K562 (cell line): ENCODE data around the gene RBBP7. TPM values are rescaled to one million over a fixed set of nuclear protein-coding genes. Genes with fewer than 3 reads are reported as not detected.
"Not testable (repeated sequence)": the region's sequence is repeated elsewhere in the genome, so short reads cannot be mapped to it uniquely, and the experiment has no call there.

Source experiments
- ATAC-seq: fragments of 200-7000 bp; cut with Tn5 transposase; 3 replicates; pipeline ENCODE4 v1.9.1; 2020; ENCODE audit warnings: moderate library complexity
- BruUV-seq: library from RNA; stranded (reverse); fragments of 400-500 nt; replicated peaks from 2 replicates; lab custom pipeline; 2021; lab: Mats Ljungman, UMichigan
- CTCF ChIA-PET: fragments of 300-600 bp; formaldehyde crosslinking; extraction: SDS; loops from one replicate; lab custom pipeline; 2021; ENCODE audit warnings: low intra/inter-chr PET ratio; lab: Yijun Ruan, JAX
- POLR2A ChIA-PET: fragments of 300-600, 350-650 bp; sonication (Branson Sonifier 250); formaldehyde crosslinking; extraction: SDS; loops from one replicate; lab custom pipeline; 2021; ENCODE audit warnings: antibody characterized with exemption, inconsistent platforms; lab: Yijun Ruan, JAX
- DNase-seq, 4 experiments: peaks; one replicate each; pipeline versions ENCODE4 v3.0.0 to v3.0.0-alpha.2; 2011 to 2018; ENCODE audit warnings: low spot score in 3 of 4, mixed read lengths in 3 of 4; ENCODE audit errors: extremely low read depth in 1 of 4
- FAIRE-seq: peaks from 2 replicates; lab custom pipeline; 2011; peaks lifted over from hg19 to GRCh38; lab: Jason Lieb, UNC
- H2AFZ ChIP-seq: 2 replicates; pipeline ENCODE4 v1.6.0; 2011; ENCODE audit warnings: low read depth, low read length, control low read depth, inconsistent platforms
- H3K27ac ChIP-seq: fragments of 200-600 bp; 3 replicates; pipeline ENCODE4 v1.8.0; 2011; ENCODE audit warnings: low read depth, mild to moderate bottlenecking, control low read depth, inconsistent platforms, low read length, moderate library complexity, mixed read lengths; ENCODE audit errors: extremely low read depth
- H3K27me3 ChIP-seq, 2 experiments: fragments of 300-600 bp in 1 of 2; 2 replicates in 1 of 2; 3 replicates in 1 of 2; pipeline versions ENCODE4 v1.6.0 to v1.8.0; 2011; ENCODE audit warnings: inconsistent platforms in 2 of 2, low read length in 2 of 2, mild to moderate bottlenecking in 1 of 2, mixed read lengths in 1 of 2, moderate library complexity in 1 of 2; ENCODE audit not compliant: control insufficient read depth in 2 of 2, insufficient read depth in 2 of 2
- H3K36me3 ChIP-seq: fragments of 300-600 bp; 3 replicates; pipeline ENCODE4 v1.8.0; 2011; ENCODE audit warnings: mild to moderate bottlenecking, low read length, inconsistent platforms; ENCODE audit not compliant: control insufficient read depth, insufficient read depth
- H3K4me1 ChIP-seq, 2 experiments: fragments of 200-600 bp in 1 of 2; replicated peaks in 1 of 2; 2 replicates in 1 of 2; 3 replicates in 1 of 2; pipeline versions ENCODE4 v1.5.1 to v1.8.0; 2011; ENCODE audit warnings: inconsistent platforms in 2 of 2, low read length in 2 of 2, mild to moderate bottlenecking in 1 of 2, mixed read lengths in 1 of 2, moderate library complexity in 1 of 2; ENCODE audit not compliant: control insufficient read depth in 2 of 2, insufficient read depth in 2 of 2
- H3K4me2 ChIP-seq: 2 replicates; pipeline ENCODE4 v1.6.1; 2011; ENCODE audit warnings: low read length, control low read depth, inconsistent platforms, mixed read lengths; ENCODE audit not compliant: insufficient read depth
- H3K4me3 ChIP-seq: fragments of 200-600 bp; sonication (generic), shearing (Covaris generic); 2 replicates; pipeline ENCODE4 v1.5.1; 2016; ENCODE audit warnings: control low read depth, inconsistent platforms
- H3K79me2 ChIP-seq: fragments of 200-600 bp; 3 replicates; pipeline ENCODE4 v1.8.0; 2011; ENCODE audit warnings: low read length, inconsistent platforms; ENCODE audit not compliant: control insufficient read depth, insufficient read depth
- H3K9ac ChIP-seq, 2 experiments: 2 replicates each; pipeline versions ENCODE4 v1.6.0 to v1.6.1; 2011; ENCODE audit warnings: low read depth in 2 of 2, low read length in 2 of 2, control low read depth in 1 of 2, inconsistent platforms in 1 of 2, mild to moderate bottlenecking in 1 of 2, mixed read lengths in 1 of 2; ENCODE audit not compliant: insufficient read depth in 1 of 2
- H3K9me1 ChIP-seq: one replicate; pipeline ENCODE4 v1.6.0; 2011; ENCODE audit warnings: inconsistent platforms, mild to moderate bottlenecking, low read length, moderate library complexity; ENCODE audit not compliant: control insufficient read depth, insufficient read depth
- H3K9me3 ChIP-seq: replicated peaks from 2 replicates; pipeline ENCODE4 v1.5.1; 2011; ENCODE audit warnings: low read depth, low read length, inconsistent platforms; ENCODE audit not compliant: control insufficient read depth, insufficient read depth
- H4K20me1 ChIP-seq: replicated peaks from 2 replicates; pipeline ENCODE4 v1.6.1; 2011; ENCODE audit warnings: low read length, inconsistent platforms, mixed read lengths; ENCODE audit not compliant: control insufficient read depth, insufficient read depth
- ARID1B ChIP-seq: fragments of 450-650 bp; IDR thresholded peaks from 2 replicates; pipeline ENCODE4 v1.6.1; 2016; ENCODE audit warnings: antibody characterized with exemption, mild to moderate bottlenecking, inconsistent platforms
- C11orf30 ChIP-seq: fragments of 450-650 bp; IDR thresholded peaks from 2 replicates; pipeline ENCODE4 v1.6.1; 2016; ENCODE audit warnings: low read depth, mild to moderate bottlenecking
- DPF2 ChIP-seq: fragments of 450-650 bp; IDR thresholded peaks from 2 replicates; pipeline ENCODE4 v1.6.1; 2016
- EHMT2 ChIP-seq: fragments of 450-650 bp; IDR thresholded peaks from 2 replicates; pipeline ENCODE4 v1.6.1; 2018; ENCODE audit warnings: antibody characterized with exemption
- EP400 ChIP-seq: fragments of 450-650 bp; IDR thresholded peaks from 2 replicates; pipeline ENCODE4 v1.6.1; 2017; ENCODE audit warnings: antibody characterized with exemption, mild to moderate bottlenecking, moderate library complexity
- FOSL1 ChIP-seq: fragments of 200-800 bp; sonication (Bioruptor generic); conservative IDR thresholded peaks from 2 replicates; pipeline ENCODE4 v1.6.1; 2016; ENCODE audit warnings: missing genetic modification characterization, missing compliant biosample characterization
- JUN ChIP-seq, 2 experiments: sonication (generic) in 1 of 2; formaldehyde crosslinking in 1 of 2; IDR thresholded peaks; 2 replicates each; pipeline versions ENCODE4 v1.6.1 to v1.8.0; 2012 to 2022; ENCODE audit warnings: borderline replicate concordance in 2 of 2, mild to moderate bottlenecking in 2 of 2, improper control_type of control experiment in 1 of 2, low read depth in 1 of 2, low read length in 1 of 2, missing genetic modification reagents in 1 of 2
- JUND ChIP-seq, 2 experiments: IDR thresholded peaks; 2 replicates in 1 of 2; 3 replicates in 1 of 2; pipeline ENCODE4 v1.6.1; 2011; ENCODE audit warnings: borderline replicate concordance in 2 of 2, low read depth in 2 of 2, low read length in 2 of 2, improper control_type of control experiment in 1 of 2, missing biosample characterization in 1 of 2, missing genetic modification characterization in 1 of 2, missing genetic modification reagents in 1 of 2
- KDM1A ChIP-seq, 2 experiments: fragments of 450-650 bp; IDR thresholded peaks; 2 replicates each; pipeline ENCODE4 v1.6.1; 2016; ENCODE audit warnings: mild to moderate bottlenecking in 2 of 2
- MAFG ChIP-seq: fragments of 450-650 bp; conservative IDR thresholded peaks from 2 replicates; pipeline ENCODE4 v1.6.1; 2016; ENCODE audit warnings: missing genetic modification characterization, missing compliant biosample characterization
- NFE2 ChIP-seq: IDR thresholded peaks from 2 replicates; pipeline ENCODE4 v1.6.1; 2014; ENCODE audit warnings: antibody characterized with exemption, low read depth
- SMARCA4 ChIP-seq: fragments of 450-650 bp; IDR thresholded peaks from 2 replicates; pipeline ENCODE4 v1.6.1; 2016
- SMARCE1 ChIP-seq: fragments of 450-650 bp; IDR thresholded peaks from 2 replicates; pipeline ENCODE4 v1.7.1; 2016; ENCODE audit warnings: mild to moderate bottlenecking
- ZNF316 ChIP-seq: fragments of 450-650 bp; IDR thresholded peaks from 2 replicates; pipeline ENCODE4 v1.6.1; 2016
- WGBS: fragments of 100-300 bp; shearing (Covaris generic); methylation state at CpG from one replicate; pipeline ENCODE4 v1.1.6; 2016; ENCODE audit warnings: low coverage, mixed read lengths; ENCODE audit not compliant: insufficient coverage; ENCODE audit errors: missing lambda C conversion rate; 5-methylcytosine and 5-hydroxymethylcytosine counted together
- in situ Hi-C: fragments of 300-500 bp; cut with MboI; formaldehyde crosslinking; loops from 4 replicates; pipeline ENCODE4 v1.15.0; 2018; ENCODE audit warnings: inconsistent platforms, mixed read lengths
- intact Hi-C: fragments of 100-400 bp; cut with micrococcal nuclease; formaldehyde crosslinking; loops from 2 replicates; pipeline ENCODE4 v1.14.2; 2022
- polyA plus RNA-seq, 8 experiments: library from polyadenylated mRNA; depleted of rRNA in 4 of 8; stranded (reverse) in 5 of 8; unstranded in 3 of 8; fragments of >200 nt; fragmentation: Nextera tagmentation in 2 of 8; fragmentation: Illumina TruSeq in 1 of 8; extraction: Ambion mirVana in 2 of 8; extraction: Trizol in 1 of 8; gene quantifications; 2 replicates each; pipeline versions ENCODE4 v1.2.1 to v1.2.3, GENCODE V29; 2011 to 2014; ENCODE audit warnings: inconsistent platforms in 1 of 8, missing spikeins in 1 of 8
- total RNA-seq, 7 experiments: library from RNA; depleted of rRNA in 6 of 7; stranded (reverse); fragments of >200 nt in 6 of 7; fragmentation: Illumina TruSeq in 2 of 7; extraction: Trizol in 2 of 7; gene quantifications; 2 replicates each; pipeline versions ENCODE4 v1.2.1 to v1.2.3, GENCODE V29; 2011 to 2021; ENCODE audit warnings: low replicate concordance in 1 of 7
- TF ChIP-seq, protein P1 (sequence below), 2 experiments: fragments of 450-650 bp in 1 of 2; sonication (generic) in 1 of 2; formaldehyde crosslinking in 1 of 2; IDR thresholded peaks in 1 of 2; conservative IDR thresholded peaks in 1 of 2; 2 replicates each; pipeline versions ENCODE4 v1.6.1 to v1.8.1; 2016 to 2023; ENCODE audit warnings: mild to moderate bottlenecking in 2 of 2, moderate library complexity in 2 of 2, inconsistent platforms in 1 of 2, missing genetic modification reagents in 1 of 2

The RBBP7 gene
- total and polyA plus RNA-seq, 9 of the 15 experiments (the other 6 are each of a cell fraction or from before 2014, with no cell fraction given) = 79.0 to 364 (median 182) TPM

DNA sequence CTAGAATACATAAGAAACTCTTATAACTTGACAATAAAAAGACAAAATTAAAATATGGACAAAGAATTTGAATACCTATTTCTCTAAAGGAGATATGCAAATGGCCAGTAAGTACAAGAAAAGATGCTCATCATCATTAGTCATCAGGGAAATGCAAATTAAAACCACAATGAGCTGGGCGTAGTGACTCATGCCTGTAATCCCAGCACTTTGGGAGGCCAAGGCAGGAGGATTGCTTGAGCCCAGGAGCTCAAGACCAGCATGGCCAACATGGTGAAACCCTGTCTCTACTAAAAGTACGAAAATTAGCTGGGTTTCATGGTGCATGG lies 14.1 kb downstream of the RBBP7 start:
- H3K4me1 ChIP-seq; H2AFZ ChIP-seq; in situ Hi-C loops; H3K4me2 ChIP-seq; FAIRE-seq; H3K27ac ChIP-seq; H3K4me3 ChIP-seq; H3K9me3 ChIP-seq; CTCF ChIA-PET; H3K27me3 ChIP-seq; BruUV-seq; H3K9ac ChIP-seq; intact Hi-C loops; POLR2A ChIA-PET; H4K20me1 ChIP-seq; H3K9me1 ChIP-seq; TF ChIP-seq JUN (CRISPR knock-in tag; IDR thresholded peaks at IDR 0.05; ENCODE audit: borderline replicate concordance): not testable (repeated sequence)
- WGBS = 31% methylated on average over 2 of the region's 2 CpGs
- Histone ChIP-seq H3K36me3 (peaks cover 93% of the 10 kb centered on the region), H3K79me2 (peaks cover 49% of the 10 kb centered on the region)
- peak; percentile 74 for ATAC-seq
- DNase-seq = peak in 1 of 4 experiments; percentile 27
- TF ChIP-seq NFE2 (peak; percentile 73), ZNF316 (0 out of 2 replicates have a peak, but pooled peaks have one; percentile 14), KDM1A (IDR thresholded peaks at IDR 0.05) (peak; percentile 51 to 52; a peak in 2 of 4 replicates), MAFG (tag) (0 out of 2 replicates have a peak, but pooled peaks have one; percentile 37), C11orf30 (peak; percentile 49), EP400 (peak; percentile 31; the same call in 1 of the 2 replicates), SMARCE1 (peak; percentile 74), SMARCA4 (peak; percentile 68; the same call in 1 of the 2 replicates), DPF2 (peak; percentile 67), FOSL1 (tag) (peak; percentile 94), JUN (IDR thresholded peaks at IDR 0.05; ENCODE audit: borderline replicate concordance, low read depth, low read length) (0 out of 2 replicates have a peak, but pooled peaks have one; percentile 44), ARID1B (peak; percentile 69), JUND (IDR thresholded peaks at IDR 0.05; ENCODE audit: borderline replicate concordance, low read depth, low read length) (peak; percentile 80), JUND (tag; IDR thresholded peaks at IDR 0.05; ENCODE audit: borderline replicate concordance, low read depth, low read length) (peak; percentile 82), EHMT2 (peak; percentile 69; the same call in 1 of the 2 replicates)
- TF ChIP-seq, protein P1, sequence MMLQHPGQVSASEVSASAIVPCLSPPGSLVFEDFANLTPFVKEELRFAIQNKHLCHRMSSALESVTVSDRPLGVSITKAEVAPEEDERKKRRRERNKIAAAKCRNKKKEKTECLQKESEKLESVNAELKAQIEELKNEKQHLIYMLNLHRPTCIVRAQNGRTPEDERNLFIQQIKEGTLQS (IDR thresholded peaks at IDR 0.05) = peak; percentile 93
- TF ChIP-seq, protein P1 (CRISPR knock-in tag; conservative IDR thresholded peaks at IDR 0.05) = not testable (repeated sequence)
